ENCODE measurements around the gene MAPRE2.

MAPRE2 gene

GRCh38 chr18:35072616-35073015 lies 31.4 kb downstream of the MAPRE2 start:
- peaks cover 16% of the 10 kb centered on the region for H3K4me1 ChIP-seq (ENCODE audit: control insufficient read depth, low read length)
- no peaks in the 10 kb centered on the region for H4K20me1 ChIP-seq (ENCODE audit: control insufficient read depth, insufficient read depth, low read depth, low read length)
- H3K9me3 ChIP-seq (ENCODE audit: control insufficient read depth, insufficient read depth, low read length) = no peaks in the 10 kb centered on the region
- H3K27ac ChIP-seq (ENCODE audit: low read depth, low read length) = no peak overlapping the region
- peaks cover 18% of the 10 kb centered on the region for H3K79me2 ChIP-seq (ENCODE audit: control insufficient read depth, low read length)
- no peaks in the 10 kb centered on the region for H3K9me2 ChIP-seq (replicated peaks; ENCODE audit: control insufficient read depth, low read length)
- H3K4me2 ChIP-seq (ENCODE audit: low read length) = peak overlapping the region; percentile 27
- no peaks in the 10 kb centered on the region for H3F3A ChIP-seq (ENCODE audit: control insufficient read depth, insufficient read depth)
- no peak overlapping the region for H3K4me3 ChIP-seq (ENCODE audit: low read length)
- TF ChIP-seq, protein P1, sequence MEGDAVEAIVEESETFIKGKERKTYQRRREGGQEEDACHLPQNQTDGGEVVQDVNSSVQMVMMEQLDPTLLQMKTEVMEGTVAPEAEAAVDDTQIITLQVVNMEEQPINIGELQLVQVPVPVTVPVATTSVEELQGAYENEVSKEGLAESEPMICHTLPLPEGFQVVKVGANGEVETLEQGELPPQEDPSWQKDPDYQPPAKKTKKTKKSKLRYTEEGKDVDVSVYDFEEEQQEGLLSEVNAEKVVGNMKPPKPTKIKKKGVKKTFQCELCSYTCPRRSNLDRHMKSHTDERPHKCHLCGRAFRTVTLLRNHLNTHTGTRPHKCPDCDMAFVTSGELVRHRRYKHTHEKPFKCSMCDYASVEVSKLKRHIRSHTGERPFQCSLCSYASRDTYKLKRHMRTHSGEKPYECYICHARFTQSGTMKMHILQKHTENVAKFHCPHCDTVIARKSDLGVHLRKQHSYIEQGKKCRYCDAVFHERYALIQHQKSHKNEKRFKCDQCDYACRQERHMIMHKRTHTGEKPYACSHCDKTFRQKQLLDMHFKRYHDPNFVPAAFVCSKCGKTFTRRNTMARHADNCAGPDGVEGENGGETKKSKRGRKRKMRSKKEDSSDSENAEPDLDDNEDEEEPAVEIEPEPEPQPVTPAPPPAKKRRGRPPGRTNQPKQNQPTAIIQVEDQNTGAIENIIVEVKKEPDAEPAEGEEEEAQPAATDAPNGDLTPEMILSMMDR (IDR thresholded peaks at IDR 0.05; ENCODE audit: low read depth, low read length, poor library complexity, severe bottlenecking) = no peak
- TF ChIP-seq EZH2phosphoT487 (IDR thresholded peaks at IDR 0.05; ENCODE audit: borderline replicate concordance, low read length) = no peak
- peaks cover 37% of the 10 kb centered on the region for H3K36me3 ChIP-seq (ENCODE audit: control insufficient read depth, low read length)
- H3K27me3 ChIP-seq (ENCODE audit: control insufficient read depth, low read length) = no peaks in the 10 kb centered on the region

DNA sequence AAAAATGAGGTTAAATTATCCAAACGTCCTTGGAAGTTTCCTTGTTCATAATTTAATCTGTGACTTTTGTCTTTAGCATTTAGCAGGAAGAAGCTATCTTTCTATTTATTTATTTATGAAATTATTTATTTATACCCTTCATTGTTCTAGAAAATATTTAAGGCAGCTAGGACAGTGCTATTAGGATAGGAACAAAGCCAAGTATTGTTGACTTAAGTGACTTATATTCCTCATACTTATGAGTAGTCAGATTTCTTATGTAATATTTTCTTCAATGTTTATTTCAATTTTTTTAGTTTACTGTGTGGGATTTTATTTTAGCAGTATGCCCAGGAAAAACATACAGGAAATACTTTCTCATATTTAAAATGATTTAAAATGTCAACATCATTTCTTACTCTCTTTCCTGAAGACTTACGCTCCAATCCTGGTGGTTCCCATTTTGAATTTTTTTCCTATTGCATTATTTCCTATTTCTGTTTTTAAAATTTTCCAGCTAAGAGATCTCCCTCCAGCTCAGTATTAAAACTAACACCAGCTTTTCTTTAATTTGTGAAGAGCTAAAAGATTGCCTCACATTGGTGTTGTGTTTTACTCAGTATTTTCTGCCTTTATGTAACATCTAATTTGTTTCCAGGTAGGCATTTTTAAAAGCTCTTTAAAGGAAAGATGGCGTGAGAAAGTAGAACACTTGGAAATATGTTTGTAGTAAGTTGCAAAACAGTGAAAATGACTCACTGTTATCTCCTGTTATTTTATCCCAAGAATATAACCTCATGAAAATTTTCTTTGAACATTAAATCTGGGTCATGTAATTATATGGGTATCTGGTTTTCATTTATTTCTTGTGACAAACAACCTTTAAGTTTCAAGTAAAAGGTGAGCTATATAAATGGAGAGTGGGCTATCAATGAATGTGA lies 32.2 kb downstream of the MAPRE2 start:
- no peak for TF ChIP-seq EZH2phosphoT487 (IDR thresholded peaks at IDR 0.05; ENCODE audit: borderline replicate concordance, low read length)
- TF ChIP-seq, protein P1 (IDR thresholded peaks at IDR 0.05; ENCODE audit: low read depth, low read length, poor library complexity, severe bottlenecking) = no peak
- Histone ChIP-seq H3K36me3 (ENCODE audit: control insufficient read depth, low read length) (peaks cover 38% of the 10 kb centered on the region), H3K4me2 (ENCODE audit: low read length) (peak overlapping the region; percentile 27; the same call in 1 of the 2 replicates), H3K9me2 (replicated peaks; ENCODE audit: control insufficient read depth, low read length) (no peaks in the 10 kb centered on the region), H3K4me1 (ENCODE audit: control insufficient read depth, low read length) (peaks cover 16% of the 10 kb centered on the region), H3K4me3 (ENCODE audit: low read length) (no peak overlapping the region), H3K79me2 (ENCODE audit: control insufficient read depth, low read length) (peaks cover 18% of the 10 kb centered on the region), H3K27ac (ENCODE audit: low read depth, low read length) (no peak overlapping the region), H3F3A (ENCODE audit: control insufficient read depth, insufficient read depth) (no peaks in the 10 kb centered on the region), H3K9me3 (ENCODE audit: control insufficient read depth, insufficient read depth, low read length) (no peaks in the 10 kb centered on the region), H3K27me3 (ENCODE audit: control insufficient read depth, low read length) (no peaks in the 10 kb centered on the region), H4K20me1 (ENCODE audit: control insufficient read depth, insufficient read depth, low read depth, low read length) (no peaks in the 10 kb centered on the region)

DNA sequence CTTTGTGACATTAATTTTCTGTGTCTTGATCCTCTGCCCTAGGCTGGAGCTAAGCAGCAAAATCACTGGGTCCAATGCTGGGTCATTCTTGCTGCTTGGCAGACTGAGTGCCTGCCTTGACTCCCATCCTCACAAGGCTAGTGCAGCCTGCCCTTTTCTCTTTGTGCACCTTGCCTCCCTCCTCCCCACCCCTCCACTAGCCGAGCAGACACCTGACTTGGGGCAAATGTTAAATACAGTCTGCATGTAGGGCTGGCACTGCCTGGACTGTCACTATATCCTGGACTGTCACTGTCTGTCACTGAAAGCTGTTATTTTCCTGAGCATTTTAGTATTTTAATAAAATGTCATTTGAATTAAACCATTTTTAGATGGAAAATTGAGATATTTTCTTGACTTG lies 33.4 kb downstream of the MAPRE2 start:
- Histone ChIP-seq H3K36me3 (ENCODE audit: control insufficient read depth, low read length) (peaks cover 41% of the 10 kb centered on the region), H3F3A (ENCODE audit: control insufficient read depth, insufficient read depth) (no peaks in the 10 kb centered on the region), H3K27me3 (ENCODE audit: control insufficient read depth, low read length) (no peaks in the 10 kb centered on the region), H3K4me3 (ENCODE audit: low read length) (no peak overlapping the region), H3K27ac (ENCODE audit: low read depth, low read length) (no peak overlapping the region), H4K20me1 (ENCODE audit: control insufficient read depth, insufficient read depth, low read depth, low read length) (no peaks in the 10 kb centered on the region), H3K9me2 (replicated peaks; ENCODE audit: control insufficient read depth, low read length) (no peaks in the 10 kb centered on the region), H3K79me2 (ENCODE audit: control insufficient read depth, low read length) (peaks cover 14% of the 10 kb centered on the region), H3K4me1 (ENCODE audit: control insufficient read depth, low read length) (peaks cover 16% of the 10 kb centered on the region), H3K9me3 (ENCODE audit: control insufficient read depth, insufficient read depth, low read length) (no peaks in the 10 kb centered on the region), H3K4me2 (ENCODE audit: low read length) (no peak overlapping the region)
- TF ChIP-seq EZH2phosphoT487 (IDR thresholded peaks at IDR 0.05; ENCODE audit: borderline replicate concordance, low read length) = no peak
- TF ChIP-seq, protein P1 (IDR thresholded peaks at IDR 0.05; ENCODE audit: low read depth, low read length, poor library complexity, severe bottlenecking) = no peak
